GM15510 (cell line): ENCODE measurements around the gene TMEFF2.

Experiments
- POLR2A ChIP-seq: IDR thresholded peaks from 3 replicates; pipeline ENCODE4 v1.6.1; 2011; ENCODE audit warnings: borderline replicate concordance; ENCODE audit not compliant: insufficient read length; ENCODE audit errors: extremely low read depth

The TMEFF2 gene

DNA sequence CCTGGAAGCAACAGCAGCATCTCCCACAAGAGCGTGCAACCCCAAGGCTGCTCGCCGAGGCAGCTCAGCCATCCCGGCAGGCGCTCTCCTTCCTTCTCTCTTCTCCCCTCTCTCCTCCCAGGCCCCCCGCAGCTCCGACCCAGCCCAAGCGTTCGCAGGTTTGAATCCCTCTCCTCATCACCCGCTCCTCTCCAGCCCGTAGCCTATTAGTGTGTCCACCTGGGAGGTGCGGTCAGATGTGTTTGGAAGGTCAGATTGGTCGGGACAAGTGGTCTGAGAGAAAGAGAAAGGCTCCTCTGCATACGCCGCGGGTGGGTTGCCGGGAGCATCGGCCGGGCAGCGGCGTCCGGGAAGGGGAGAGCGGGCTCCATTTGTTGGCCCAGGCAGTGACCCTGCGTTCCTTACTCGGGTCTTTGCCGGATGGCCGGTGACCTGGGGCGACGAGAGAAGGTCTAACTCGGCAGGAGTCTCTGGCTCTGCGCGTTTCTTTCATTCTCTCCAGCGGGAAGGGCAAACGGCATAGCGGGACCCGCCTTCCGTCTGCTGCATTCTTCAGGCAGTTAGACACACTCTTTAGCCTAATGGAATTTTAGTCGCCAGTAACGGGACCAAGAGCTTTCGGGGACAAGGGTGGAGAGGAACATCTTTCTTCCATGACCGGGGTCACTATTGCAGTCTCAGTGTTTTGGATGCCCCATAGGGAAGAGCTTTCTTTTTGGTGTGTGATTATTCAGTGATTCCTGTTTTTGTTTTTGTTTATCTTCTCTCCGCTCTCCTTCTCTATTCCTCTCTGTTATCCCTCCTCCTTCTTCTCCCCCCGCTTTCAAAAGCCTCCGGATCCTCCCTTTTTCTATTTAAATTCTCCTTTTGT is 1.1 kb upstream of the TMEFF2 start:
- TF ChIP-seq POLR2A, result no peak

DNA sequence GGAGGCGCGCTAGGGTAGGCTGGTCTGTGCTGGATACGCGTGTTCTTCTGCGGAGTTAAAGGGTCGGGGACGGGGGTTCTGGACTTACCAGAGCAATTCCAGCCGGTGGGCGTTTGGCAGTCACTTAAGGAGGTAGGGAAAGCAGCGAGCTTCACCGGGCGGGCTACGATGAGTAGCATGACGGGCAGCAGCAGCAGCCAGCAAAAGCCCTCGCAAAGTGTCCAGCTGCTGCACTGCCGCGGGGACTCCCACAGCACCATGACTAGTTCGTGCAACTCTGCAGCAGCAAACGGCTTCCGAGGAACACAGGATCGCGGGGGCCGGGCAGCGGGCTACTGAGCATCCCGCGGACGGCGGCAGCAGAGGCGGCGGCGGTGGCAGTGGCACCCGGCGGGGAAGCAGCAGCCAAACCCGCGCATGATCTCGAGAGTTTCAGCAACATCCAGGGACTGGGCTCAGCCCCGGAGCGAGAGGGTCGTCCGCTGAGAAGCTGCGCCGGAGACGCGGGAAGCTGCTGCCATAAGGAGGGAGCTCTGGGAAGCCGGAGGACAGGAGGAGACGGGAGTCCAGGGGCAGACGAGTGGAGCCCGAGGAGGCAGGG is 368 bp downstream of the TMEFF2 start:
- TF ChIP-seq POLR2A, result no peak

DNA sequence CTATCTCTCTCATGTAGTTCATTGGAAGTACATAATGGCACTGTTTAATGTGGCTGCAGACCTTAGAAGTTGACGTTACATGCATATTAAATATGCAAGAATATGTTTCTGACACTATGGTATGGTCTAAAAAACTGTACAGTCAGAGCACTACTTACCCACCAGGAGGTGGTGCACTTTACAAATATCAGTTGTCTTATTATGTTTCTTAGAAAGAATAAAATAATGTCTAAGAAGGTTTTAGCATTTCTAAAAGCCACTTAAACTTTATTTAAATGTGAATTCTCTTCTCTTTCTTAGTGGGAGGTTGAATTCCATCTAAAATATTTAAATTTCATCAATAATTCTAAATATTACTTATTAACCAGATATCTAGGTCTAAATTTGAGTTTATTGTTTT is 4.3 kb downstream of the TMEFF2 start:
- no peak for TF ChIP-seq POLR2A

DNA sequence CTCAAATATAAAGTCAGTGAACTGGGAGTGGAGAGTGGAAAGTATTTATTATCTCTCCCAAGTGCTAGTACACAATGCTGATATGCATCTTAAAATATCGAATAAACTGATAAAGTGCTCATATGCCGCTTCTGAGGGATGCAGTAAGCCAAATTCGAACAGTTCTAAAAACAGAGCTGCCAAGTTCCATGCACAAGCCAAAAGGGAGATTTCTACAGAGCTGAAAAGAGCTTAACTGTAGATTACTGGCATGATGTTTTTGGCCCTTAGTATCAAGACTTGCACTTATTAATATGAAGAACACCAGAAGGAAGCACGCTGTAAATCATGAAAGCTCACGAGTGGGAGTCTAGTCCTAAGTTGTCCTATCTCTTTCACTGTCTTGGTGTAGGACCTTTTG is 7.9 kb downstream of the TMEFF2 start:
- no peak for TF ChIP-seq POLR2A

DNA sequence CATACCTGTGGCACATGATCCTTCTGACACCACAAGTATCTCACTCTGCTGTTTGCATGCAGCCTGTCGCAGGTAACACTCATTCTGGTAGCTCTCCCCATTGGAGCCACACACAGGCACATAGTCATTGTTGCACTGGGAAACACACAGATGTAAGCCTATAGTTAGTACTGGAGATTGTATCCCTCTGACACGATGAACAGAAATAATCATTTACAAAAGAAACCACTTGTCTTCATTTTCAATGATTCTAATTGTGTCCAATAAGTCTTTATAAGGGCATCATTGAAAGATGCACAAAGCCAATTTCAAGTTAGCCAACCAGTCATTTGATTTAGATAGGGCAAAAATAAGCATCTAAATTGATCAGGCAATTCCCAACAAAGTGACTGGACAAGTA is 10.4 kb downstream of the TMEFF2 start:
- TF ChIP-seq POLR2A, result no peak

DNA sequence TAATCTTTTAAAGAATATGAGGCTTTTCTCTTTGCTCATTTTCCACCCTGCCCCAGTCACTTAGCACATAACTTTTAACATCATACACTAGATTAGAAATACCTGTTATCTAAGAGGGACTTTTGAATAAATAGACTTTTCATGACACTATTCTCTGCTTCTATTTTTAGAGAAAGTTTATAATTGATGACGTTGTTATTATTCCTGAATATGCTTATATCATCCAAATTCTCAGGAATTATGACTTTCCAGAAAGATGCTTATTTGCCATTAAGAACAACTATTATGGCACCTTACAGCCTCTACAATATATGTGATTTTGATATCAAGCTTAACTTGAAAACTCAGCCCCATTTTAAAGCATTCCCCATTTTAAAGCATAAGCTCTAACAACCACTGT is 11.4 kb downstream of the TMEFF2 start:
- no peak for TF ChIP-seq POLR2A

DNA sequence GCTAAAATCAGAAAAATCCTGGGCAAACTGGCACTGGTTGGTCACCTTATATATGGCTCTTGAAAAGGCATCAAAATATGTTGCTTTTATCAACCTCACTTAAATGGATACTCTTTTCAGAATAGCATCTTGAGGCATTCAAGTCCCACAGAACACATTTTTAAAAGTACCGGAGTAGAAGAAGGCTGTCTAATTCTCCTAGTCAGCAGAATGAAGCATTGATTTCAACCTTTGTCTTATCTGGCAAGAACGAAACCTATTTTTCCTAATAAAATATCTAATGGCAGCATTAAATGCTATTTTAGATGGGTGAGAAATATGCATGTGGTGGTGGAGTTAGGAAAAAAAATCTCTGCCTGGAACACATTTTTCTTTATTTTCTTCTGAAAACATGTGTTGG is 27.8 kb downstream of the TMEFF2 start:
- no peak for TF ChIP-seq POLR2A

DNA sequence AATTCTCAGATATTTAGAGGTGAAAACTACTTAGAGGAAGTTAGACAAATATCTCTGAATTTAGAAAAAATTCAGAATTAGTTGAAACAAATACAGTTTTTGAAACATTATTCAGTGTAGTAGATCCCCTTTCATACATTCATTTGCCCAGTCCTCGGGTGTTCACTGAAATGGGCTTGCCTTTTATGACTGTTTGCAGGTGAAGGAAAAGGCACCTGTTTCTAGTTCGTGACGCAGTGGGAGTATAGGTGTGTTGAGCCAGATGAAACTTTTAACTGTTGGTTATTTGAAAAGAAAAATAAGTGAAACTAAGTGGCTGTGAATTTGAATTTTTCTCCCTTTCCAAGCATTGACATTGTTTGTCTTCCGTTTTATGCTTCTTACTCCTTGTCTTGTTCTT is 28.9 kb downstream of the TMEFF2 start:
- TF ChIP-seq POLR2A, result no peak

DNA sequence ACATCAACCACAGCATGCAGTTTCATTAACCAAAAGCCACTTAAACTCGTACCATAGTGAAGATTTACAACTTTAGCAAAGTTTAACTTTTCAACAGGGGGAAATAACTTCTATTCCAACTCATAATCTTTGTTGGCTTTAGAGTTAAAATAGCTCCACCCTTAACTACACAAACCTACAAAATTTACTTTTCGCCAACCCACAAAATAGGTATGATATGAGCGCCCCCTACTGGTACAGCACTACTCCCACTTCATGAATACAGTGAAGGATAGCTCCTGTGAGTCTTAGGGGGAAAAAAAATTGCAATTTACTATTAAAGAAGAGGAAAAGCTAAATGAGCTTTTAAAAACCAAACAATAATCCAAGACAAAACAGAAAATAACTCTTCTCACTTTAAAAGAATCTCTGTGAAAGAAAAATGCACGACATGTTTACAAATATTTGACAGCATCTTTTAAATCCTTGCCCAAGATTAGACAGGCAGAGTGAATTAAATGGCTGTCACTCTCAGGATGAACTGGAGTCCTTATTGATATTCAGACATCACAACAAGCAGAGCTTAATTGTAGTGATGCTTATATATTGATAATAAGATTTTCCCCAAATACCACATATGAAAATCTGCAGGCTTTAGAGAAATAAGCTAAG is 32.2 kb downstream of the TMEFF2 start:
- no peak for TF ChIP-seq POLR2A

DNA sequence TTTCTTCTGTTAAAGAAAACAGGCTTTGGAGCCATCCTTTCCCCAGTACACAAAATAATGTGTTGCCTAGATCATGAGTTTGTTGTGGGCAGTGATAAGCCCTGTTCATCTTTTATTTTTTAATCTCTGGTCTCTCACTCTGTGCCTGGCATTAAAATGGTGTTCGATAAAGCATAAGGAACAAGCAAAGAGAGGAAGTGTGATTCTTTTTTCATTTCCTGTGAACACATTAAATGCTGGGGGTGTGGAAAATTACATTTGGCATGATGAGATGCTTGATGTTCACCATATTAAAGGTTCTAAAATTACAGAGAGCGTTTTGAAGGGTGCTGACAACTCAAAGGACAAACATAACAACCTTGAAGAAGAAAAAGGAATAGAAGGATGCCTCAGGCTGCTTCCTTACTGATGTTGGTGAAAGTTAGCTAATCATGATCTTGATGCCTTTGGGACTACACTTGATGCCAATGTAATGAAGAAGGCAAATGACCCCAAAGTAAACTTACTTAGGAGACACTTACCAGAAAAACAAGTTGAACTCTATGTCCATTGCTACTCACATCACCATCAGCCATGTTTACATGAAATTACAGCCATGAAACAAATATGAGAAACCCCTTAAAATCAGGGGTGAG is 33.0 kb downstream of the TMEFF2 start:
- no peak for TF ChIP-seq POLR2A

DNA sequence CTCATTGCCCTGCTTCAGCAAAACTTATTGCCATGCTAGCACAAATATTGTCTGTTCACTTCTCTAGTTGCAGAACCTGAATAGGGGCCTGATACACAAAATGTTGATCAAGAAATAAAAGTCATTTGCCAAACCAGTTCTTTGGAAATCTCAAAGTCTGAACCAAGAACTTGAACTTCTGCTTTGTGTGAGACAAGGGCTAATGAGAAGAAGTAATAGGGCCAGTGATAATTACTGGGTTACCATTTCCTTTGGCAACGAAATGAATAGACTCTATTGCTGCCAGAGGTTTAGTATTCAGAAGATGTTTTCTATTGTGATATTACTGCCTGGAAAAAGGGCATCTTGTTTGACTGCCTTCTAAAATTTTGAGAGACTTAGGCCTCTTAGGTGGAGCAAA is 35.0 kb downstream of the TMEFF2 start:
- no peak for TF ChIP-seq POLR2A

DNA sequence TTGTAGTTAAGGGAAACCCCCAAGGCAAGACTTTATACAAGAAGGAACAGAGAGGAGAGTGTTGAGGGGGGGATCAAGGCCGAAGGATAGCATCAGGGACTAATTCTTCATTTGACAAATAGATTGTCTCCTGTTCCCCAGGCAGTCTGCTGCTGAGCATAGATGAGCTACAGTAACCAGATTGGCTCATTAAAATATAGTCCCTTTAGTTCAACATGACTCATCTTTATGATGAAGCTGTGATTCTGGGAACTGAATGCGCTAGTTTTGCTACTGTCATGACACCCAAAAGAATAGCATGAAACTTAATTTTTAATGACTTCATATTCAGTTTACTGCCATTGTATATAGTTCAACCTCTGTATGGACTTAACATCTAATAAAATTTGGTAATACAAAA is 35.5 kb downstream of the TMEFF2 start:
- TF ChIP-seq POLR2A, result no peak

DNA sequence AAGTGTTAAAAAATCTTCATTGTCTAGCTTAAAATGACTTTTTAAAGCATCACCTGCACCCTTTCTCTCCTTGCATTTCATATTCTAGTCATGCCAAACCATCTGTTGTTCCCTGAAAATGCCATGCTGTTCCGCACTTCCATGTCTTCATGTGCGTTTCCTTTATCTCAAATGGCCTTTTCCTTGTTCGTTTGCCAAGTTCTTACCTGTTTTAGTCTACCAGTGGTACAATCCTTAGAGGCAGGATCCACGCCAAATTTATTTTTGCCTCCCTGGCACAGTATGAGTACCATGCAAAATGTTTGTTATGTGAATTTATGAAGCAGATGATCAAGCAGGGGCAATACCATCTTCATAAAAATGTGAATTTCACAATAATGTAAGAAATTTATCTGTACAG is 37.0 kb downstream of the TMEFF2 start:
- no peak for TF ChIP-seq POLR2A

DNA sequence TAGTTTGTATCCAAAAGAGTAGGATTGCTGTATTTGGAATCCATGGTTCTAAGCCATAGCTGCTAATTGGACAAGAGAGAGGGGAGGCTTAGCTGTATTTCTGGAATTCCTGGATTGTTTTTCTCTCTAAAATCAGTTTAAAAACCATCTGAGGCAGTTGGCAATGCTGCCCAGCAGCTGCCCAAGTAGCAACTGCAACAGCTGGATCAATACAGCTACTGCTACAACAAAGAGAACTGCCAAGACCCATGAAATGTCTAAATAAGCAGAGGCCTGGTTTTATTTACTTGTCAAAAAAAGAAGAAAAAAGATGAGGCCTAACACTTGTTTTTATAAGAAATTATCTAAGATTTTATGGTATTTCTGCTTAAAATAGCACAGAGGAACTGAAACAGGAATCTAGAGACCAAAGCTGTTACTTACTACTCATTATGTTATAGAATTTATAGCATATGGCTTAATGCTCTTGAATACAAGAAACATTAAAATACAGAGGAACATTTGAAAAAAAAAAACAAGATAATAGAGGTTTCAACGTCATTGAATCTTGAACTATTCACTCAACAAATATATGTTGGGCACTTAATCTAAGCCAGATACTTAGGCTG is 39.1 kb downstream of the TMEFF2 start:
- TF ChIP-seq POLR2A, result no peak

DNA sequence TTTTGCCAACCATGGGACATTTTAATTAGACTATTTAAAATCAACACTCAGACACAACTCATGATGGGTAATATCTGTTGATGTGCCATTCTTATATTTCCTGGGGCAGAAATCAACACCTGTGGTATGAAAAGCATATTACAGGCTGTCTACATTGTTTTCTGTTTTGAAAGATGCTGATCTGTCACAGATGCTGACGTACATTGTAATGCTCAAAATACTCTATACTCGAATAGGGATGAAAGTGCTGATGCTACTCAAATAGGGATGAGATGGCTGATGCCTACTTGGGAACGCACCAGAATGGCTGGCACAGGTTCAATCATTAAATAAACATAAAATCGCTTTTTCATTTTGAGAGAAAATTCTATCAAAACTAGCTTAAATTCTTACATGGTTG is 41.2 kb downstream of the TMEFF2 start:
- no peak for TF ChIP-seq POLR2A
